WTC11 (cell line): ENCODE measurements around the gene STN1.

Source experiments
- CREB1 ChIP-seq: sonication (generic); formaldehyde crosslinking; IDR thresholded peaks from 2 replicates; pipeline ENCODE4 v1.8.0; 2023; ENCODE audit warnings: mild to moderate bottlenecking, missing genetic modification reagents
- ETV6 ChIP-seq: sonication (generic); formaldehyde crosslinking; IDR thresholded peaks from 2 replicates; pipeline ENCODE4 v1.8.1; 2022; ENCODE audit warnings: mild to moderate bottlenecking, missing genetic modification reagents
- FOXK1 ChIP-seq: sonication (generic); formaldehyde crosslinking; IDR thresholded peaks from 2 replicates; pipeline ENCODE4 v1.8.0; 2022; ENCODE audit warnings: mild to moderate bottlenecking, moderate library complexity, missing genetic modification reagents
- NFE2L1 ChIP-seq: sonication (generic); formaldehyde crosslinking; IDR thresholded peaks from 2 replicates; pipeline ENCODE4 v1.8.1; 2023; ENCODE audit warnings: missing genetic modification reagents
- SMAD4 ChIP-seq: sonication (generic); formaldehyde crosslinking; IDR thresholded peaks from 2 replicates; pipeline ENCODE4 v1.8.0; 2022; ENCODE audit warnings: mild to moderate bottlenecking, missing genetic modification reagents
- ZNF263 ChIP-seq: sonication (generic); formaldehyde crosslinking; IDR thresholded peaks from 2 replicates; pipeline ENCODE4 v1.8.1; 2022; ENCODE audit warnings: low read depth, mild to moderate bottlenecking, moderate library complexity, missing genetic modification reagents
- TF ChIP-seq, protein P1 (sequence below): fragments of 200-600 bp; IDR thresholded peaks from 2 replicates; pipeline ENCODE4 v1.8.0; 2022; ENCODE audit warnings: antibody characterized with exemption
- TF ChIP-seq, protein P2 (sequence below): sonication (generic); formaldehyde crosslinking; IDR thresholded peaks from 2 replicates; pipeline ENCODE4 v1.8.0; 2022; ENCODE audit warnings: mild to moderate bottlenecking, missing genetic modification reagents
- TF ChIP-seq, protein P3 (sequence below): sonication (generic); formaldehyde crosslinking; IDR thresholded peaks from 2 replicates; pipeline ENCODE4 v1.8.0; 2022; ENCODE audit warnings: mild to moderate bottlenecking, missing genetic modification reagents
- TF ChIP-seq, protein P4 (sequence below): sonication (generic); formaldehyde crosslinking; IDR thresholded peaks from 2 replicates; pipeline ENCODE4 v1.8.0; 2023; ENCODE audit warnings: mild to moderate bottlenecking, missing genetic modification reagents
- TF ChIP-seq, protein P5 (sequence below): sonication (generic); formaldehyde crosslinking; IDR thresholded peaks from 2 replicates; pipeline ENCODE4 v1.8.1; 2023; ENCODE audit warnings: mild to moderate bottlenecking, missing genetic modification reagents
- TF ChIP-seq, protein P6 (sequence below): sonication (generic); formaldehyde crosslinking; IDR thresholded peaks from 2 replicates; pipeline ENCODE4 v1.8.0; 2022; ENCODE audit warnings: mild to moderate bottlenecking, missing genetic modification reagents
- TF ChIP-seq, protein P7 (sequence below): sonication (generic); formaldehyde crosslinking; IDR thresholded peaks from 2 replicates; pipeline ENCODE4 v1.8.1; 2023; ENCODE audit warnings: mild to moderate bottlenecking, missing genetic modification reagents, moderate library complexity
- TF ChIP-seq, protein P8 (sequence below): sonication (generic); formaldehyde crosslinking; IDR thresholded peaks from 2 replicates; pipeline ENCODE4 v1.8.1; 2022; ENCODE audit warnings: low read depth, mild to moderate bottlenecking, moderate library complexity, missing genetic modification reagents, borderline replicate concordance

DNA sequence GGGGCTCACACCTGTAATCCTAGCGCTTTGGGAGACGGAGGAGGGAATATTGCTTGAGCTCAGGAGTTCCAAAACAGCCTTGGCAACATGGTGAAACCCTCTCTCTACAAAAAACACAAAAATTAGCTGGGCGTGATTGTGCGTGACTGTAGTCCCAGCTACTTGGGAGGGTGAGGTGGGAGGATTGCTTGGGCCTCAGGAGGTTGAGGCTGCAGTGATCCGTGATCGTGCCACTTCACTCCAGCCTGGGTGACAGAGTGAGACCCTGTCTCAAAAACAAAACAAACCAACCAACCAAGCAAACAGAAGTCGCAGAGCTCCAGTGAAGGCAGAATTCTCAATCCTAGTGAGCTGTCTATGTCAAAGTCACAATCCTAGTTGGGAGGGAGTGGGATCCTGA lies 14.3 kb upstream of the STN1 start:
- TF ChIP-seq, protein P1, sequence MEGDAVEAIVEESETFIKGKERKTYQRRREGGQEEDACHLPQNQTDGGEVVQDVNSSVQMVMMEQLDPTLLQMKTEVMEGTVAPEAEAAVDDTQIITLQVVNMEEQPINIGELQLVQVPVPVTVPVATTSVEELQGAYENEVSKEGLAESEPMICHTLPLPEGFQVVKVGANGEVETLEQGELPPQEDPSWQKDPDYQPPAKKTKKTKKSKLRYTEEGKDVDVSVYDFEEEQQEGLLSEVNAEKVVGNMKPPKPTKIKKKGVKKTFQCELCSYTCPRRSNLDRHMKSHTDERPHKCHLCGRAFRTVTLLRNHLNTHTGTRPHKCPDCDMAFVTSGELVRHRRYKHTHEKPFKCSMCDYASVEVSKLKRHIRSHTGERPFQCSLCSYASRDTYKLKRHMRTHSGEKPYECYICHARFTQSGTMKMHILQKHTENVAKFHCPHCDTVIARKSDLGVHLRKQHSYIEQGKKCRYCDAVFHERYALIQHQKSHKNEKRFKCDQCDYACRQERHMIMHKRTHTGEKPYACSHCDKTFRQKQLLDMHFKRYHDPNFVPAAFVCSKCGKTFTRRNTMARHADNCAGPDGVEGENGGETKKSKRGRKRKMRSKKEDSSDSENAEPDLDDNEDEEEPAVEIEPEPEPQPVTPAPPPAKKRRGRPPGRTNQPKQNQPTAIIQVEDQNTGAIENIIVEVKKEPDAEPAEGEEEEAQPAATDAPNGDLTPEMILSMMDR: no peak
- TF ChIP-seq ZNF263 (no peak), SMAD4 (no peak), CREB1 (no peak), ETV6 (CRISPR knock-in tag) (no peak), NFE2L1 (CRISPR knock-in tag) (no peak), FOXK1 (CRISPR knock-in tag) (no peak)
- TF ChIP-seq, protein P2, sequence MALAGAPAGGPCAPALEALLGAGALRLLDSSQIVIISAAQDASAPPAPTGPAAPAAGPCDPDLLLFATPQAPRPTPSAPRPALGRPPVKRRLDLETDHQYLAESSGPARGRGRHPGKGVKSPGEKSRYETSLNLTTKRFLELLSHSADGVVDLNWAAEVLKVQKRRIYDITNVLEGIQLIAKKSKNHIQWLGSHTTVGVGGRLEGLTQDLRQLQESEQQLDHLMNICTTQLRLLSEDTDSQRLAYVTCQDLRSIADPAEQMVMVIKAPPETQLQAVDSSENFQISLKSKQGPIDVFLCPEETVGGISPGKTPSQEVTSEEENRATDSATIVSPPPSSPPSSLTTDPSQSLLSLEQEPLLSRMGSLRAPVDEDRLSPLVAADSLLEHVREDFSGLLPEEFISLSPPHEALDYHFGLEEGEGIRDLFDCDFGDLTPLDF: no peak
- TF ChIP-seq, protein P3, sequence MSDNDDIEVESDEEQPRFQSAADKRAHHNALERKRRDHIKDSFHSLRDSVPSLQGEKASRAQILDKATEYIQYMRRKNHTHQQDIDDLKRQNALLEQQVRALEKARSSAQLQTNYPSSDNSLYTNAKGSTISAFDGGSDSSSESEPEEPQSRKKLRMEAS (CRISPR knock-in tag): no peak
- TF ChIP-seq, protein P4, sequence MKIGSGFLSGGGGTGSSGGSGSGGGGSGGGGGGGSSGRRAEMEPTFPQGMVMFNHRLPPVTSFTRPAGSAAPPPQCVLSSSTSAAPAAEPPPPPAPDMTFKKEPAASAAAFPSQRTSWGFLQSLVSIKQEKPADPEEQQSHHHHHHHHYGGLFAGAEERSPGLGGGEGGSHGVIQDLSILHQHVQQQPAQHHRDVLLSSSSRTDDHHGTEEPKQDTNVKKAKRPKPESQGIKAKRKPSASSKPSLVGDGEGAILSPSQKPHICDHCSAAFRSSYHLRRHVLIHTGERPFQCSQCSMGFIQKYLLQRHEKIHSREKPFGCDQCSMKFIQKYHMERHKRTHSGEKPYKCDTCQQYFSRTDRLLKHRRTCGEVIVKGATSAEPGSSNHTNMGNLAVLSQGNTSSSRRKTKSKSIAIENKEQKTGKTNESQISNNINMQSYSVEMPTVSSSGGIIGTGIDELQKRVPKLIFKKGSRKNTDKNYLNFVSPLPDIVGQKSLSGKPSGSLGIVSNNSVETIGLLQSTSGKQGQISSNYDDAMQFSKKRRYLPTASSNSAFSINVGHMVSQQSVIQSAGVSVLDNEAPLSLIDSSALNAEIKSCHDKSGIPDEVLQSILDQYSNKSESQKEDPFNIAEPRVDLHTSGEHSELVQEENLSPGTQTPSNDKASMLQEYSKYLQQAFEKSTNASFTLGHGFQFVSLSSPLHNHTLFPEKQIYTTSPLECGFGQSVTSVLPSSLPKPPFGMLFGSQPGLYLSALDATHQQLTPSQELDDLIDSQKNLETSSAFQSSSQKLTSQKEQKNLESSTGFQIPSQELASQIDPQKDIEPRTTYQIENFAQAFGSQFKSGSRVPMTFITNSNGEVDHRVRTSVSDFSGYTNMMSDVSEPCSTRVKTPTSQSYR: no peak
- TF ChIP-seq, protein P5, sequence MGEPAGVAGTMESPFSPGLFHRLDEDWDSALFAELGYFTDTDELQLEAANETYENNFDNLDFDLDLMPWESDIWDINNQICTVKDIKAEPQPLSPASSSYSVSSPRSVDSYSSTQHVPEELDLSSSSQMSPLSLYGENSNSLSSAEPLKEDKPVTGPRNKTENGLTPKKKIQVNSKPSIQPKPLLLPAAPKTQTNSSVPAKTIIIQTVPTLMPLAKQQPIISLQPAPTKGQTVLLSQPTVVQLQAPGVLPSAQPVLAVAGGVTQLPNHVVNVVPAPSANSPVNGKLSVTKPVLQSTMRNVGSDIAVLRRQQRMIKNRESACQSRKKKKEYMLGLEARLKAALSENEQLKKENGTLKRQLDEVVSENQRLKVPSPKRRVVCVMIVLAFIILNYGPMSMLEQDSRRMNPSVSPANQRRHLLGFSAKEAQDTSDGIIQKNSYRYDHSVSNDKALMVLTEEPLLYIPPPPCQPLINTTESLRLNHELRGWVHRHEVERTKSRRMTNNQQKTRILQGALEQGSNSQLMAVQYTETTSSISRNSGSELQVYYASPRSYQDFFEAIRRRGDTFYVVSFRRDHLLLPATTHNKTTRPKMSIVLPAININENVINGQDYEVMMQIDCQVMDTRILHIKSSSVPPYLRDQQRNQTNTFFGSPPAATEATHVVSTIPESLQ (CRISPR knock-in tag): no peak
- TF ChIP-seq, protein P6, sequence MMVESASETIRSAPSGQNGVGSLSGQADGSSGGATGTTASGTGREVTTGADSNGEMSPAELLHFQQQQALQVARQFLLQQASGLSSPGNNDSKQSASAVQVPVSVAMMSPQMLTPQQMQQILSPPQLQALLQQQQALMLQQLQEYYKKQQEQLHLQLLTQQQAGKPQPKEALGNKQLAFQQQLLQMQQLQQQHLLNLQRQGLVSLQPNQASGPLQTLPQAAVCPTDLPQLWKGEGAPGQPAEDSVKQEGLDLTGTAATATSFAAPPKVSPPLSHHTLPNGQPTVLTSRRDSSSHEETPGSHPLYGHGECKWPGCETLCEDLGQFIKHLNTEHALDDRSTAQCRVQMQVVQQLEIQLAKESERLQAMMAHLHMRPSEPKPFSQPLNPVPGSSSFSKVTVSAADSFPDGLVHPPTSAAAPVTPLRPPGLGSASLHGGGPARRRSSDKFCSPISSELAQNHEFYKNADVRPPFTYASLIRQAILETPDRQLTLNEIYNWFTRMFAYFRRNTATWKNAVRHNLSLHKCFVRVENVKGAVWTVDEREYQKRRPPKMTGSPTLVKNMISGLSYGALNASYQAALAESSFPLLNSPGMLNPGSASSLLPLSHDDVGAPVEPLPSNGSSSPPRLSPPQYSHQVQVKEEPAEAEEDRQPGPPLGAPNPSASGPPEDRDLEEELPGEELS (CRISPR knock-in tag): no peak
- TF ChIP-seq, protein P7, sequence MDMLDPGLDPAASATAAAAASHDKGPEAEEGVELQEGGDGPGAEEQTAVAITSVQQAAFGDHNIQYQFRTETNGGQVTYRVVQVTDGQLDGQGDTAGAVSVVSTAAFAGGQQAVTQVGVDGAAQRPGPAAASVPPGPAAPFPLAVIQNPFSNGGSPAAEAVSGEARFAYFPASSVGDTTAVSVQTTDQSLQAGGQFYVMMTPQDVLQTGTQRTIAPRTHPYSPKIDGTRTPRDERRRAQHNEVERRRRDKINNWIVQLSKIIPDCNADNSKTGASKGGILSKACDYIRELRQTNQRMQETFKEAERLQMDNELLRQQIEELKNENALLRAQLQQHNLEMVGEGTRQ (CRISPR knock-in tag): no peak
- TF ChIP-seq, protein P8, sequence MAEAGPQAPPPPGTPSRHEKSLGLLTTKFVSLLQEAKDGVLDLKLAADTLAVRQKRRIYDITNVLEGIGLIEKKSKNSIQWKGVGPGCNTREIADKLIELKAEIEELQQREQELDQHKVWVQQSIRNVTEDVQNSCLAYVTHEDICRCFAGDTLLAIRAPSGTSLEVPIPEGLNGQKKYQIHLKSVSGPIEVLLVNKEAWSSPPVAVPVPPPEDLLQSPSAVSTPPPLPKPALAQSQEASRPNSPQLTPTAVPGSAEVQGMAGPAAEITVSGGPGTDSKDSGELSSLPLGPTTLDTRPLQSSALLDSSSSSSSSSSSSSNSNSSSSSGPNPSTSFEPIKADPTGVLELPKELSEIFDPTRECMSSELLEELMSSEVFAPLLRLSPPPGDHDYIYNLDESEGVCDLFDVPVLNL: no peak
